DMS114 treated with DMSO at 0.1 percent for 48 hours (cell line): ENCODE results near the gene CLNK.
A peak's percentile ranks its signal among the peaks of the same experiment; 100 is the strongest.
"Not testable (repeated sequence)": the region's sequence is repeated elsewhere in the genome, so short reads cannot be mapped to it uniquely, and the experiment has no call there.

Experiments
- DNase-seq: peaks from one replicate; lab custom pipeline; 2025; ENCODE audit not compliant: unreplicated experiment; lab: John Stamatoyannopoulos, UW

CLNK gene

DNA sequence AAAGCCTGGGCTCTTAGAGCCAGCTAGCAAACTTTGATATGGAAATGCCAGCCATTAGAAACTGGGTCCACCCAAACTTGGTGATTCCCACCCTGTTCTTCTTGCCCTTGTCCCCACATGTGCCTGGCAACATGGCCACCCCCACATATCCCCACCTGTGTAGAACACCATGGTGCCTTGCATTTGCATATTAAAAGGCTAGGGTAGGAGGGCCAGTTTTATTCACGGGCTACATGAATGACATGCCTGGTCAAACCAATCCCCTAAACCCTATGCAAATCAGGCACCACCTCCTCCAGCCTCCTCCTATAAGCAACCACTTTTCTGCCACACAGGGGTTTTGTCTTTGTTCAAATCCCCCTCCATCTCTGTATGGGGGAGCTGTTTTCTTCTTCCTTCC, 104.9 kb downstream of the CLNK start:
- DNase-seq, result no peak

GRCh38 chr4:10577508-10578426, 106.8 kb downstream of the CLNK start:
- DNase-seq, result no peak

DNA sequence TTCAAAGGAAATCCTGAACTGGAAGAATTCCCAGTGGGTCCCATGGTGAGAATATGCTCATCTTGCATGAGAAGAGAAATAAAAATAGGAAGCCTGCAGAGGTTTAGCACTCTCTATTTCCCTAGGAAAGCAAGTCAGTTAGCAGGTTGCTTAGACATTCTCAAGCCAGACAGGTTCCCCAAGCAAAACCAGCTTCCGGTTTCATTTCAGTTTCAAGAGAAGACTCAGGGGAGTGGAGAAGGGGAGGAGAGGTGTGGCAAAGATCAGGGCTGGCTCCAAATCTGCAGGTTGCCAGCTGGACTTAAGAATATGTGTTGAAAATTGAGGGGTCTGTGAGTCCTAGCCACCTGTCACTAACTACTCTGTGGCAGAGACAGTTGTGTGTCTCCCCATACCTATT, 107.5 kb downstream of the CLNK start:
- no peak for DNase-seq

DNA sequence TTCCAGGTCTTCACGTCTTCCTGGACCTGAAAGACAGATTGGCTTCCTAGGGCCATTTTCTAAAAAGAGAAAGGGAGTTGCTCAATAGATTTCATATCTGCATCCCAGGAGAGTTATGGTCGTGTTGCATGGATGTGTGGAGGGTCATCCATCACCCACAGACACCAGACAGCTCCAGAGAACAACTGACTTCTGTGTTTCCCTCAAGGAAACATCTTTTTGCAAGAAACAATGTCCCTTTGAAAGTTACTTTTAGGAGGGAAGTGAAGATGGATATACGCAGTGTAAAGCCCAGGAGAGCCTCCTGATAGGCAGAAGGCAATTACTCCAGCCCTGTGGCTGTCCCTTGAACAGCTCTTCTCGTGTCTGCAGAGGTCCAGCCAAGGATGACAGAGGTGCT, 108.3 kb downstream of the CLNK start:
- DNase-seq, result no peak

GRCh38 chr4:10575414-10575813, 109.2 kb downstream of the CLNK start:
- no peak for DNase-seq

DNA sequence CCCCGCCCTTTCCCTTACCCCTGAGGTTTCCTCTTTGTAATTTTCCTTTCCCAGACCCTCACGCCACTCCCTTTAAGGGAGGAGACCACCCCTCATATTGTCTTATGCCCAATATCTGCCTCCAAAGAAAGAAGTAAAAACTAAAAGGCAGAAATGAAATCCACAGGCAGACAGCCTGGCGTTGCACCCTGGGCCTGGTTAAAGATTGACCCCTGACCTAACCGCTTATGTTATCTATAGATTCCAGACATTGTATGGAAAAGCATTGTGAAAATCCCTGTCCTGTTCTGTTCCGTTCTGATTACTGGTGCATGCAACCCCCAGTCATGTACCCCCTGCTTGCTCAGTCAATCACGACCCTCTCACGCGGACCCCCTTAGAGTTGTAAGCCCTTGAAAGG, 110.0 kb downstream of the CLNK start:
- DNase-seq, result not testable (repeated sequence)

- no peak for DNase-seq
Observed at GRCh38 chr4:10571909-10572308, 112.7 kb downstream of the CLNK start.

DNA sequence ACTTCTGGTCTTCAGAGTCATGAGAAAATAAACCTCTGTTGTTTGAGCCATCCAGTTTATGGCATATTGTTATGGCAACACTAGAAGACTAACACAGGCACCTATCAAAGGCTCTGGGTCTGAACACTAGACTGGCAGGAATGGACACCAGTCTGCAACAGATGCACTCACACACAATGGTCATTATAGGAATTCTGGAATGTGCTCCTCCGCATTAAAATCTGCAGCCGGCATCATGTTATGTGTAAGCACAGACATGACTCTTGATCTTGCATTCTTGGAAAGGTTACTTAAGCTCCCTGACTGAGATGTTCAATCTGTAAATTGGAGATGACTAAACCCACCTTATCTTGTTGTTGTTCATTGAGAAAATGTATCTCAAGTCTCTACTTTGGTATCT, 115.1 kb downstream of the CLNK start:
- no peak for DNase-seq

DNA sequence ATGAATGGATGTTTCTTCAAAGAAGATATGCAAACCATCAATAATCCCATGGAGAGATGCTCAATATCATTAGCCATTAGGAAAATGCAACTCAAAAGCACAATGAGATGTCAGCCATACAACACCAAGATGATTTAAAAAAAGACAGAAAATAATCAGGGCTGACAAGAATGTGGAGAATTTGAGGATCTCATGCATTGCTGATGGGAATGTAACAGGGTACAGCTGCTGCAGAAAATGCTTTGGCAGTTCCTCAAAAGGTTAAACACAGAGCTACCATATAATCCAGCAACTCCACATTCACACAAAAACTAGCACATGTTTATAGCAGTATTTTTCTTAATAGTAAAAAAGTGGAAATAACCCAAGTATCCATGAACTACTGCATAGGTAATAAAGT, 116.8 kb downstream of the CLNK start:
- DNase-seq, result no peak

DNA sequence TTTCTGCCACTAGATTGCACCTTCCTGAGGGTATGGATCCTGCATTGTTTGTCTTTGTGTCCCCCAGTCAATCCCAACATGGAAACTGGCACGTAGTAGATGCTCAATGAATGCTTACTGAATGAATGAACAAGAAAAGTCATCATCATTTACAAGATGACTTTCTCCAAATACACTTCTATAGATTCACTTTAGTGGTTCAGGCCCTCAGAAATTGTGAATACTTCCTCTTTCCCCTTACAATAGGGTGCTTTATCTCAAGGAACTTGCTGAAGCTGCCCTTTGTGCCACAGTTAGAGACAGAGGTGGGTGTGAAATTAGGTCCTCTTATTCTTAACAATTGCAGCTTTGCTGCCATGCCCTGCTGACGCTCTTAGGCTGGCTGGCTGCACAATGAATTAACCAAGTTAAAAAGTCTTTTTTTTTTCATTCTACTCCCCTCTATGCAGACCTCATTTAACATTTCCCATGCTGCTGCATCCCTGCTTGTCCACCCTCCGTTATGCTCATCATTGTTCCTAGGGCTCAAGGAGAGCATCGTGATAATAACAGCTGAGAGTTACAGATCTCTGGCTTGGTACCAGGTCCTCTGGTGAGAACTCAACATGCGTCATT, 119.3 kb downstream of the CLNK start:
- no peak for DNase-seq

DNA sequence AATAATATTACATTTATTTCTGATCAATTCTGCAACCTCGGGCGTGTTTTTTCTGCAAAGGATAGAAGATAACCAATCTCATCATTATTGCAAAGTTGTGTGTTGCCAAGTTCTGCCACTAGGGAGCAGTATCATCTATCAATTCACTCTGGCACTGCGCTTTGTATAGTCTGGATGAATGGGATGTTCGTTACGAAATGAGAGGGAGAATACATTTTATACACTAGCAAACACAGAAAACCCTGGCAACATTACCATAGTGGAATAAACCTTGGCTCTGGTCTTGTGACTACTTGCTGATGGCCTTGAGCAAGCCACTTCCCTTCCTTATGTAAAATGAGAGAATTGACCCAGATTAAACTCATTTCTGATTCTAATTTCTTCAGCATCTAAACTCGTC, 129.9 kb downstream of the CLNK start:
- peak; percentile 34 for DNase-seq

DNA sequence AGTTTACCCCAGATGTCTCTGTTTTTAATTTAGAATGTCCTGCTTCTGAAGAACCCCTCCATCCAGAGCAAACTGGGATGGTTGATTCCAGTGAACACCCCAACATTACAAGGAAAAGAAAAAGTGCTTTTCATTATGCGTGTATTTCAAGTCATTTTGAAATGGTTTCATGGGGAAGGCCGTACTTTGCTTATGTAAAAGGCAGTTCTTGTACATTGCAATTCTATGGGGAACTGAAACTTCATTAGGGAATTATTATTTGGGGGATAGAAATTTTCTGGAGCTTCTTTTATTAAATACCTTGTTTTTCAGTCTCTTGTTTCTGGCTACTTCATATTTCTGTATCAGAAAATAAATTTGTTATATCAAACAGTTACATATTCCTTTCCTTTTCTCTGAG, 130.4 kb downstream of the CLNK start:
- no peak for DNase-seq

- no peak for DNase-seq
Observed at GRCh38 chr4:10552591-10553280, 131.8 kb downstream of the CLNK start.

DNA sequence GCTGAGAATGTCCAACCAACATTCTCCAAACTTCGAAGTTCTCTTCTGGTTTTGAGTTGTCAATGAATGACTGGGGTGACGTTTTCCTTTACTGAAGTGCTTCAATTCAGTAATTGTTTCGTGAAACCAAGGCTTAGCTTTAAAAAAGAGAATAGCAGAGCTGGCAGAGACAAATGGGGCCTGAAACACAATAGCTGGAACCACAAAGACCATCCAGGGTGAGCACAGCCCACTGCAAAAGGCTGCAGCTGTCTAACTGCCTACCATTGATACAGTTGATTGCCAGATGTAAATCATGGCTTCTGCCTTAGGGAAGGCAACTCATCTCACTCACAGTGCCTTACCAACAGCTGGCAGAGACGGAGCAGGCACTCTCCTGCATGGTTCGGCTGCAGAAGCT, 148.7 kb downstream of the CLNK start:
- no peak for DNase-seq

DNA sequence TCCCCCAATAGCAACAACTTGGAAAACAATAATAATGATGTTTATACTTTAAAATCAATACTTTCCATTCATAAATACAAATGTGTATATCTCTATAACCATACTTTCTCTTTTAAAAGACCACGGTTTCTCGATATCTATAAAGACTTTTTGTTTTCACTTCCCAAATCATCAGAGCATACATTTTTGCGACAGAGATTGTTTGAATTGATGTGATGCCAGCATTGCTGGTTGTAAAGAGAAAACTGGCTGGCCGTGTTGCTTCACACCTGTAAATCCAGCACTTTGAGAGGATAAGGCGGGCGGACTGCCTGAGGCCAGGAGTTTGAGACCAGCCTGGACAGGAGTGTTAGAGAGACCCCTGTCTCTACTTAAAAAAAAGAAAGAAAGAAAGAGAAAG, 149.7 kb downstream of the CLNK start:
- no peak for DNase-seq

DNA sequence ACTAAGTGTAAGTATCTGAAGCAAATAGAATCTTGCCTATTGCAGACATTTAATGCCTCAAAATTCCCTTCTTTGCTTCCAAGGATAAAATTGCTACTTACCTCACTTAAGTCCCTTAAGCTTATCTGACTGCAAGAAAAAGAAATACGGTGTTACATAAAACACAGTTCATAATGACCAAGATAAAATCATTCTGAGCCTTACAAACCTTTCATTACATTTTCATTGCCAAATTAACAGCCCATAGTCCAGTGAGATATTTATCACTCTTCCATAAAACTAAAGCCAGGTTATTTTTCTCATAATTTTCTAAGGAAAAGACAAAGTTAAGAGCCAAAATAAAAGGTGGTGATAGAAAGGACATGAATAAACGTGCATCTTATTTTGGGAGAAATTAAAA, 152.4 kb downstream of the CLNK start:
- DNase-seq, result no peak

DNA sequence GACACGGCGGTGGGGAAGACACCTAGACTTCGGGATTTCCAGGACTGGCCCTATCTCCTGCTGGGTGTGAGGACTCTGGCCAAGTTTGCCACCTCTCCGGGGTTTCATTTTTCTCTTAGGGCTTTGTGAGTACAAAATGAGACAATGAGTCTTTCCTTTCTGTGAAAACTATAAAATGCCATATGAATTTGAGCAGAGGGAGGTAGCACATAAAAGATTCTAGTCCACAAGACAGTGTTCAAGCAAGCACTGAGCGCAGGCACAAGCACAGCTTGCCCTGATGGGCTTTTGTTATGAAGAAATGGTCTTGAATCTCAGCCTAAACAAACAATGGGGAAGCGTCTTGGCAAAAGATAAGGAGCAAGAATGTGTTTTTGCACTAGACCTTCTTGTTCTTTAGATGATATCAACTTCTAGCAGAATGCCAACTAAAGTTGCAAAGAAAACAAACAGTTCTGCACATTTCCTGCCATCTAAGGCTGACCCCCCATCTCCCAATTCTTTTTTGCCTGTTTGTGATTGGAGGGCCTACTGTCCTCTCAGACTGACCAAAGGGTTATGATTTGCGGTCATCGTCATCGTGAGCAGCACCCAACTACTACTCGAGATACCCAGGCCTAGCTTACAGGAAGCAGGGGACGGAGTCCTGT, 154.3 kb downstream of the CLNK start:
- DNase-seq, result no peak

DNA sequence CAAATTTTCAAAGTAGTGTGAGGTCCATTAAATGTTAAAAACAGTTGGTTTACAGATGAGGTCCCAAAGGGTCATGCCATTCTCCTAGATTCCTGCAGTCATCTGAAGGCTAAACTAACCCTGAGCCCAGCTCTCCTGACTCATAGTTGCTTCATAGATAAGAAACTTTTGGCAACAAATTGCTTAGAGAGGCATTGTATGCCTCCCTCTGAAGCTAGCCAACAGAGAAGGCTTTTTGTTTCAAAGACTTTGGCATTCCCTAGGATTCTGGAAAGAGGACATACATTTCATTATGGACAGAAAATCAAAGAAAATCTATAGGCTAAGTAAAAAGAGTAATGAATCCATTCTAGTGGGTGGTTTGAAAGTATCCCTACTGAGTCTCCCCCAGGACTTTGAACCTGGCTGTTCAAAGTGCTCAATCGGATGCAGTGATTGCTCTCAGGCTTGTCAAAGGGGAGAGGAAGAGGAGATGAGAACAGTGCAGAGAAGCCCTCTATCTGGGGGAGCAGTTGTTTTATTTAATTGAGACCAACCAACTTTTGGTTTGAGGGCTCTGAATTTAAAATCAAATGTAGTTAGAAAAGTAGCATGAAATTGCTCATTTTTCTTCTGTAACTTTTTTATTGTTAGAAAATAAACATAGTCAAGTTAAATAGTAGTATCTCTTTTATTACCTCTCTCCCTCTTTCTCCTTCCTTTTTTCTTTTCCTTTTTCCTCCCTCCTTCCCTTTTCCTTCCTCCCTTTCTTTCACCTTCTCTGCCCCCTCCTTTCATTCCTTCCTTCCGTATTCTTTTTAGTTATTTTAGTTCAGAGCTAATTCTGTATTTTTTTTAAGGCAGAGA, 155.1 kb downstream of the CLNK start:
- DNase-seq, result no peak

- no peak for DNase-seq
Observed at GRCh38 chr4:10527438-10527837, 157.1 kb downstream of the CLNK start.

DNA sequence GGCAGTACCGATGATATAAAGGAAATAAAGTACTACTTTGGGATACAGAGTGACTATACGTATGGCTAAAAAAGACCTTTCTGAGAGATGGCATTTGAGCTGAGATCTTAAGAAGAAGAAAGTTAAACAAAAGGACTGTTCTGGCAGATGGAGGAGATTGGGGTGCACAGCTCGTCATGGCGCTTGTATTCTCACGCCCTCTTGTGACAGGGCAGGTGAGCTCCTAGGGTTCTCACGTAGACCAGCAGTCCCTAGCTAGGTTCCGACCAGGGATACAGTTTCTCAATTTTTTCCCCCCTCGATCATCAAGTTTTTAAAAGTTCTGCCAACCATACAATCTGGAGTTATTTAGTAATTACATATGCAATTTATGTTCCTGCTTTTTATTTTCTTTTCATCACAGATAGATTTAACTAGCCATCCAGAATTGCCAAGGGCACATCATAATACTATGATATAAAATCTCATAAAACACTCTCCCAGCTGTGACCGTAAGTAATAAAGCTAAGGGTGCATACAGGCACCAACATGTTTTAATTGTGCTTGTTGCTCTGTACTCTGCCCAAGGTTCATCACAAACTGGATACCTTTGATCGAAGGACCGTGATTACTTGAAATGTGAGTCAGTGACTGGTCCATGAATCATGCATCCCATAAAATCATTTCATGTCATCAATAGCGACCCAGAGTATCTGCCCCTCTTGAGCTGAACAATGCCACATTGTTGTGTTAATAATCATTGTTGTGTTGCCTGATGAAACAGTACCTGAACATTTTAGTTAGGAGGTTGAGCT, 157.9 kb downstream of the CLNK start:
- DNase-seq, result no peak
